GM12801 (cell line): ENCODE measurements around the gene IGSF11.

Experiments
- TF ChIP-seq, protein P1 (sequence below): IDR thresholded peaks from one replicate; pipeline ENCODE4 v1.5.1; 2011; ENCODE audit warnings: control low read depth; ENCODE audit not compliant: insufficient read length; ENCODE audit errors: extremely low read depth

IGSF11 gene

DNA sequence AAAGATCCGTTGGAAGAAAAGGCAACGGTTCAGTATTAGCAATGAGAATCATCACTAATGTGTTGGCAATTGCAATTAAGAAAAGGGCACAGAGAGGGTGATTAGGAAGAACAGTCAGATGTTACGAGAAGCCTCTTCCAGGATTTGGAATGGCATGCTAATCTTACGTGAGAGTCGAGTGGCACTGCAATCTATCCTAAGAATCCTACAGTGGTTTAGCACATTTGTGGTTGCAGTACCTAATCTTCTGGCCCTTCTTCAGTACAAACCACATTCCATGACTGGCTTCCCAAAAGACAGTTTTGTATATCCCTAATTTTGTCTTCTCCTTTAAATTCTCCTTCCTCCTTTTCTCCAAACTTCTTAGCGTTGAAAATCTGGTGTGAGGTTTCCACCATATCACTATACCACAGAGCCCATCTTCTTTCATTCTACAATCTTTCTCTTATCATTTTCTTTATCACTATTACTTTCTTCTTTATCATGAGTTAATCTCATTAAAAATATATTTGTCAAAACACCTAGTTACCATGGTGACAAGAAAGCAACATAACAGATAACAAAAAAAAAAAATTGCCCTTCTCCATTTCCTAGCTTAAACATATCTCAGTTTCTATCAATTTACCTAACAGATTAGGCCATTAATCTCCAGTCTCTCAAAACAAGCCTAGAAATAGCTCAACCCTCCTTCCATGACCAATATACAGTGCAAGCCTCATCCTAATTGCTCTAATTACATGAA lies 60.1 kb downstream of the IGSF11 start:
- TF ChIP-seq, protein P1, sequence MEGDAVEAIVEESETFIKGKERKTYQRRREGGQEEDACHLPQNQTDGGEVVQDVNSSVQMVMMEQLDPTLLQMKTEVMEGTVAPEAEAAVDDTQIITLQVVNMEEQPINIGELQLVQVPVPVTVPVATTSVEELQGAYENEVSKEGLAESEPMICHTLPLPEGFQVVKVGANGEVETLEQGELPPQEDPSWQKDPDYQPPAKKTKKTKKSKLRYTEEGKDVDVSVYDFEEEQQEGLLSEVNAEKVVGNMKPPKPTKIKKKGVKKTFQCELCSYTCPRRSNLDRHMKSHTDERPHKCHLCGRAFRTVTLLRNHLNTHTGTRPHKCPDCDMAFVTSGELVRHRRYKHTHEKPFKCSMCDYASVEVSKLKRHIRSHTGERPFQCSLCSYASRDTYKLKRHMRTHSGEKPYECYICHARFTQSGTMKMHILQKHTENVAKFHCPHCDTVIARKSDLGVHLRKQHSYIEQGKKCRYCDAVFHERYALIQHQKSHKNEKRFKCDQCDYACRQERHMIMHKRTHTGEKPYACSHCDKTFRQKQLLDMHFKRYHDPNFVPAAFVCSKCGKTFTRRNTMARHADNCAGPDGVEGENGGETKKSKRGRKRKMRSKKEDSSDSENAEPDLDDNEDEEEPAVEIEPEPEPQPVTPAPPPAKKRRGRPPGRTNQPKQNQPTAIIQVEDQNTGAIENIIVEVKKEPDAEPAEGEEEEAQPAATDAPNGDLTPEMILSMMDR: no peak

DNA sequence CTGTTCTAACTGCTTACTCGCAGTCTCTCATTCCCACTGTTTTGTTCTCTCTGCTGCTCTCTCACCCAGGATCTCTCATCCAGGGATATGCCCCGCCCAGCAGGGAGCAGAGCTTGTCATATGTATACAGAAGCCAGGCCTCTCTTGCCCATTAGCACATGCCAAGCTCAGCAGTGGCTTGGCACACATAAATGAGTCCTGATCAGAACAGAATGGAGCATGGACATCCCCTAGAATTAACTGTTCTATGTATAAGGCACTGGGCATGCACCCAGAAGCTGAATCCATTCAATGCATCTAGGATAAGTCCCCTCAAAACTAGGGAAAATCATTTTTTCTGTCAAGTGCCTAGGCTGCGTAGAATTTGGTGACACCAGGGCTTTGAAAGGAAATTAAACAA lies 61.6 kb downstream of the IGSF11 start:
- TF ChIP-seq, protein P1: no peak

DNA sequence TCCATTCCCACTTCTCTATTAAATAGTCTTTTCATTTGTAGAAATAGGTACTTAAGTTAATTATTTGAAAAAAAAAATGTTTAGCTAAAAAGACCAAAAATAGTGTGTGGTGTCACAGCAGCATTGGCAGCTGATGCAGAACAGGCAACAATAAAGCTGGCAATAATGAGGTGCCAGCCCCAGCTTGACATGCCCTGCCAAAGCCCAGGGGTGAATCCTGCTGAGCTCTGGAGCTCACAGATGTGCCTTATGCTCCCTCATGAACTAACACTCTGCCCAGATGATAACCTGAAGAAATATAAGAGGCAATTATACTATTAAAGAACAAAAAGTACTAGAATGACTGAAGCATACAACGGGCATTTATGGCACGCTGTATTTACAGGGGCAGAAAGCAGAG lies 63.8 kb downstream of the IGSF11 start:
- TF ChIP-seq, protein P1: no peak

DNA sequence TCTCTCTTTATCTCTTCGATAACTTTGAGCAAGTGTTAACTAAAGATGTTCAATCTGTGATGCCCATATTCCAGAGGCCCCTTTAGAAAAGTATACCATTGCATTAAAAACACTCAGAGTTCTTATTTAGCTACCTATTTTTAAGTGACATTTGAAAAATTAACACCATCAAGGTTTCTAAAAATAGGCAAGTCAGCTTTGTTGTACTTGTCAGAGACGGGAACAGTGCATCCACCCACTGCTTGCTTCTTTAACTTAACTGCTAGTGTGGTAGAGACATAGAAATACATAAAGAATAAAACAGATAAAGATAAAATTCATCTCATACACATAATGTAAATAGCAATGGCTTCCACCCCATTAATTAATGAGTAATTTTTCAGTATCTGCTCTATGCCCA lies 66.0 kb downstream of the IGSF11 start:
- TF ChIP-seq, protein P1: no peak

DNA sequence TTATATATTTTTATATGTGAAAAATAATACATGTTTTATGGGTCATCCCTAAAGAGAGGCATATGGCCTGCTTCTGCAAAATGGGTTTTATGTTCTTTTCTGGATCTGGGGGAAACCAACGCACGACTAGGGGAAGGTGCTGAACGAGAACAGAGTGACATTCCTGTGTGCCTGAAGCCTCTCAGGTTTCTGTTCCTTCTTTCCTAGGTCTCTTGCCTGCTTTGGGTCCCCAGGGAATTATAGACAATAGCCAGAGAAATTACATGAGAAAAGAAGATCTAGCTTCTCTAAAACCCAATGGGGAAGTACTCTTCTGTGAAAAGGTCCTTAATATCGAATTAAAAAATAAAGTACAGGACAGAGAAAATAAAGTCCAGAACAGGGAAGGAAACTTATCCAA lies 66.5 kb downstream of the IGSF11 start:
- TF ChIP-seq, protein P1: no peak

DNA sequence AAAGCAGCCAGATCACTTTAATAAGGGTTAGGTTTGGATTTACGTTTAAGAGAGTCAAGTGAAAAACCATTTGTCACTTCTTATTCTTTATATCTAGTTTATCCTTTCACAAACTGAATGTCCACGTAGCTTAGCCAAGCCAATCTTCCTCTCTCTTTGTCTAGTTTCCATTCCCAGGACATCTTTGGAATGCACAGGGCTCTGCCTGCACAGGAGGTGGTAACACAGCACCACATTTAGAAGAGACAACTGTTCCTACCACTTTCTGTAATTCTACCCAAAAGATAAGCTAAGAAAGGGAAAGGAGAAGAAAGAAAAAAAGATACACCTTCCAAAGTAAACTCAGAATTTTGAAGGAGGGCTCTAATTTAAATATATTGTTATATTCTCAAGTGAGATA lies 67.9 kb downstream of the IGSF11 start:
- TF ChIP-seq, protein P1: no peak

DNA sequence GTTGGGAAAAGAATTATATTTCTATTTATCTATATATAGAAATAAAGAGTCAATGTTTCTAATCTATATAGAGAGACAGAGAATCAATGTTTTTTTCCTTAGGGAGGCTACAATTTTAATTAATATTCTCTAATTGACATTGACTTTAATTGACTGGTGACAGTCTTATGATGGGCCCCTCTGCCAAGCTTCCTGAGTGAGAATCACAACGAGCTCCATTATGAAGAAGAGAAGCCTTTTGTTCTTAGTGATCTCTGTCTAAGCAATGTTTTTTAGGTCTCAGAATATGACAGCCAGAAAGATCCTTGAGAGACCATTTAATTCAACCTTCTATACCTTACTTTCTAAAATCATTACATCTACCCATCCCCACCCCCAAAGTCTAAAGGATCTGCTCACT lies 70.9 kb downstream of the IGSF11 start:
- TF ChIP-seq, protein P1: no peak
